Neural progenitor cell (in vitro differentiated cells): ENCODE measurements around the gene TRAF7. TPM values are rescaled to one million over a fixed set of nuclear protein-coding genes. Genes with fewer than 3 reads are reported as not detected.
A peak's percentile ranks its signal among the peaks of the same experiment; 100 is the strongest.
"Not testable (repeated sequence)": the region's sequence is repeated elsewhere in the genome, so short reads cannot be mapped to it uniquely, and the experiment has no call there.

Experiments used
- DNase-seq: peaks from one replicate; pipeline ENCODE4 v3.0.0-alpha.2; 2016; ENCODE audit warnings: low spot score
- H2AFZ ChIP-seq: fragments of 200-600 bp; sonication (generic); replicated peaks from 2 replicates; pipeline ENCODE4 v1.6.1; 2016; ENCODE audit warnings: antibody characterized with exemption
- H3F3A ChIP-seq: fragments of 200-600 bp; sonication (generic); 2 replicates; pipeline ENCODE4 v1.6.1; 2016; ENCODE audit warnings: antibody characterized with exemption, low read depth
- H3K27ac ChIP-seq: fragments of 200-600 bp; sonication (generic); 2 replicates; pipeline ENCODE4 v1.5.1; 2016; ENCODE audit warnings: mild to moderate bottlenecking
- H3K27me3 ChIP-seq: fragments of 200-600 bp; sonication (generic); 2 replicates; pipeline ENCODE4 v1.6.1; 2016; ENCODE audit warnings: mild to moderate bottlenecking, moderate library complexity
- H3K36me3 ChIP-seq: fragments of 200-600 bp; sonication (generic); 2 replicates; pipeline ENCODE4 v1.5.1; 2016
- H3K4me1 ChIP-seq: fragments of 200-600 bp; sonication (generic); 2 replicates; pipeline ENCODE4 v1.6.1; 2016; ENCODE audit warnings: mixed run types
- H3K4me2 ChIP-seq: fragments of 200-600 bp; sonication (generic); 2 replicates; pipeline ENCODE4 v1.6.1; 2016
- H3K4me3 ChIP-seq: fragments of 200-600 bp; sonication (generic); 2 replicates; pipeline ENCODE4 v1.5.1; 2016
- H3K79me2 ChIP-seq: fragments of 200-600 bp; sonication (generic); 2 replicates; pipeline ENCODE4 v1.6.1; 2016; ENCODE audit warnings: low read depth
- H3K9ac ChIP-seq: fragments of 200-600 bp; sonication (generic); 2 replicates; pipeline ENCODE4 v1.6.1; 2016
- H3K9me3 ChIP-seq: fragments of 200-600 bp; sonication (generic); 2 replicates; pipeline ENCODE4 v1.5.1; 2016; ENCODE audit warnings: low read depth
- H4K20me1 ChIP-seq: fragments of 200-600 bp; sonication (generic); 2 replicates; pipeline ENCODE4 v1.6.1; 2016; ENCODE audit warnings: low read depth
- H3K27ac Mint-ChIP-seq: 3 replicates; pipeline ENCODE4 v1.8.0; 2021; ENCODE audit warnings: mixed read lengths
- H3K27me3 Mint-ChIP-seq: 2 replicates; pipeline ENCODE4 v1.8.0; 2022; ENCODE audit warnings: low read depth, mild to moderate bottlenecking, inconsistent platforms, moderate library complexity, mixed read lengths; ENCODE audit not compliant: insufficient read depth
- H3K36me3 Mint-ChIP-seq: 3 replicates; pipeline ENCODE4 v1.8.0; 2021; ENCODE audit warnings: mixed read lengths
- H3K4me1 Mint-ChIP-seq: 3 replicates; pipeline ENCODE4 v1.8.0; 2021; ENCODE audit warnings: mixed read lengths
- H3K4me3 Mint-ChIP-seq: 3 replicates; pipeline ENCODE4 v1.8.0; 2021; ENCODE audit warnings: mild to moderate bottlenecking, moderate library complexity, mixed read lengths
- H3K9me3 Mint-ChIP-seq: 3 replicates; pipeline ENCODE4 v1.8.0; 2020; ENCODE audit warnings: mixed read lengths
- CTCF ChIP-seq: fragments of 200-600 bp; sonication (generic); IDR thresholded peaks from 2 replicates; pipeline ENCODE4 v1.5.1; 2017; ENCODE audit warnings: antibody characterized with exemption, mild to moderate bottlenecking
- EZH2 ChIP-seq: fragments of 200-600 bp; sonication (generic); IDR thresholded peaks from 2 replicates; pipeline ENCODE4 v1.6.1; 2017; ENCODE audit warnings: antibody characterized with exemption, mild to moderate bottlenecking, moderate library complexity
- EZH2phosphoT487 ChIP-seq: fragments of 200-600 bp; sonication (generic); IDR thresholded peaks from 2 replicates; pipeline ENCODE4 v1.6.1; 2017; ENCODE audit warnings: antibody characterized with exemption
- total RNA-seq: library from RNA; depleted of rRNA; stranded (reverse); fragments of >200 nt; gene quantifications from 2 replicates; pipeline ENCODE4 v1.2.3, GENCODE V29; 2015; ENCODE audit warnings: low replicate concordance

Gene TRAF7
- total RNA-seq, 1 donor from 2014 or later = 24.1 TPM

GRCh38 chr16:2199095-2199494 is 43.5 kb downstream of the TRAF7 start:
- Histone ChIP-seq H3K27me3 (peaks cover 63% of the 10 kb centered on the region), H3K4me2 (no peak overlapping the region), H3K4me3 (no peak overlapping the region), H3K9ac (no peak overlapping the region), H3K79me2 (no peaks in the 10 kb centered on the region), H3K27ac (no peak overlapping the region), H3K4me1 (peaks cover 14% of the 10 kb centered on the region), H3K36me3 (no peaks in the 10 kb centered on the region), H4K20me1 (peaks cover 17% of the 10 kb centered on the region), H2AFZ (no peak overlapping the region), H3F3A (peaks cover 26% of the 10 kb centered on the region), H3K9me3 (no peaks in the 10 kb centered on the region)
- no peaks in the 10 kb centered on the region for H3K9me3 Mint-ChIP-seq
- H3K36me3 Mint-ChIP-seq = no peaks in the 10 kb centered on the region
- no peak overlapping the region for H3K27ac Mint-ChIP-seq
- no peak for DNase-seq
- H3K27me3 Mint-ChIP-seq = peaks cover 17% of the 10 kb centered on the region
- TF ChIP-seq CTCF (no peak), EZH2 (no peak), EZH2phosphoT487 (no peak)
- H3K4me3 Mint-ChIP-seq = no peak overlapping the region
- peaks cover 8% of the 10 kb centered on the region for H3K4me1 Mint-ChIP-seq

GRCh38 chr16:2199621-2200139 is 44.1 kb downstream of the TRAF7 start:
- Mint-ChIP-seq H3K27me3 (peaks cover 22% of the 10 kb centered on the region), H3K4me1 (peaks cover 9% of the 10 kb centered on the region), H3K9me3 (no peaks in the 10 kb centered on the region), H3K36me3 (no peaks in the 10 kb centered on the region), H3K4me3 (no peak overlapping the region), H3K27ac (no peak overlapping the region)
- H3K4me2 ChIP-seq = no peak overlapping the region
- peaks cover 14% of the 10 kb centered on the region for H3K4me1 ChIP-seq
- peaks cover 12% of the 10 kb centered on the region for H4K20me1 ChIP-seq
- no peak for DNase-seq
- no peaks in the 10 kb centered on the region for H3K79me2 ChIP-seq
- no peak overlapping the region for H3K9ac ChIP-seq
- H2AFZ ChIP-seq = no peak overlapping the region
- H3K36me3 ChIP-seq = no peaks in the 10 kb centered on the region
- no peaks in the 10 kb centered on the region for H3K9me3 ChIP-seq
- peaks cover 27% of the 10 kb centered on the region for H3F3A ChIP-seq
- H3K27me3 ChIP-seq = peaks cover 60% of the 10 kb centered on the region
- TF ChIP-seq CTCF (no peak), EZH2 (no peak), EZH2phosphoT487 (no peak)
- no peak overlapping the region for H3K4me3 ChIP-seq
- H3K27ac ChIP-seq = no peak overlapping the region

- H3K9me3 ChIP-seq = no peaks in the 10 kb centered on the region
- DNase-seq = no peak
- peaks cover 20% of the 10 kb centered on the region for H3K27me3 Mint-ChIP-seq
- peaks cover 54% of the 10 kb centered on the region for H3K27me3 ChIP-seq
- H3K9me3 Mint-ChIP-seq = no peaks in the 10 kb centered on the region
- H3K36me3 Mint-ChIP-seq = no peaks in the 10 kb centered on the region
- H3K79me2 ChIP-seq = no peaks in the 10 kb centered on the region
- no peaks in the 10 kb centered on the region for H3K36me3 ChIP-seq
- peaks cover 29% of the 10 kb centered on the region for H3F3A ChIP-seq
- TF ChIP-seq EZH2phosphoT487 (no peak), CTCF (no peak), EZH2 (no peak)
- H2AFZ ChIP-seq = no peak overlapping the region
- H3K27ac Mint-ChIP-seq = no peak overlapping the region
- H3K4me1 Mint-ChIP-seq = peaks cover 5% of the 10 kb centered on the region
- H3K27ac ChIP-seq = no peak overlapping the region
- peaks cover 9% of the 10 kb centered on the region for H3K4me1 ChIP-seq
- H4K20me1 ChIP-seq = peaks cover 6% of the 10 kb centered on the region
- H3K4me2 ChIP-seq = no peak overlapping the region
- no peak overlapping the region for H3K9ac ChIP-seq
- H3K4me3 Mint-ChIP-seq = no peak overlapping the region
- H3K4me3 ChIP-seq = no peak overlapping the region
Measured at GRCh38 chr16:2200313-2200712, 44.7 kb downstream of the TRAF7 start.

- H3K27ac Mint-ChIP-seq, H3K9me3 Mint-ChIP-seq, H3K36me3 ChIP-seq, H4K20me1 ChIP-seq, H3K4me2 ChIP-seq, DNase-seq, H3K4me1 ChIP-seq, H2AFZ ChIP-seq, H3K36me3 Mint-ChIP-seq, H3K27ac ChIP-seq, H3K4me3 ChIP-seq, H3K9me3 ChIP-seq, H3K9ac ChIP-seq: not testable (repeated sequence)
- Histone ChIP-seq H3K27me3 (peaks cover 29% of the 10 kb centered on the region), H3F3A (peaks cover 17% of the 10 kb centered on the region), H3K79me2 (peaks cover 17% of the 10 kb centered on the region)
- Mint-ChIP-seq H3K4me3 (peak overlapping the region; percentile 76), H3K27me3 (peaks cover 17% of the 10 kb centered on the region), H3K4me1 (peaks cover 14% of the 10 kb centered on the region)
Measured at GRCh38 chr16:2203119-2203688, 47.6 kb downstream of the TRAF7 start.
